Activated B cell treated with CpG ODN at 0.5 μM for 24 hours (primary cell): Measurements from ENCODE around the gene NID2. TPM values are rescaled to one million over a fixed set of nuclear protein-coding genes. Genes with fewer than 3 reads are reported as not detected.

Experiments used
- ATAC-seq: fragments of 200-7000 bp; cut with Tn5 transposase; one replicate; pipeline ENCODE4 v1.10.0; 2021; ENCODE audit warnings: low read depth, mild to moderate bottlenecking, moderate library complexity
- CTCF ChIA-PET: fragments of 350-600 bp; sonication (Branson Sonifier 250); formaldehyde crosslinking; loops from one replicate; lab custom pipeline; 2021; ENCODE audit warnings: antibody characterized with exemption; lab: Charles Lee
- POLR2A ChIA-PET: fragments of 350-600 bp; sonication (Branson Sonifier 250); formaldehyde crosslinking; loops from one replicate; lab custom pipeline; 2021; ENCODE audit warnings: antibody characterized with exemption; lab: Charles Lee
- DNase-seq: peaks from one replicate; pipeline ENCODE4 v3.0.0; 2022
- H3K27ac Mint-ChIP-seq: one replicate; pipeline ENCODE4 v1.8.0; 2020; ENCODE audit warnings: mixed read lengths
- H3K27me3 Mint-ChIP-seq: one replicate; pipeline ENCODE4 v1.8.0; 2021; ENCODE audit warnings: mixed read lengths
- H3K36me3 Mint-ChIP-seq: one replicate; pipeline ENCODE4 v1.8.0; 2021; ENCODE audit warnings: low read depth, mixed read lengths
- H3K4me1 Mint-ChIP-seq: one replicate; pipeline ENCODE4 v1.8.0; 2021; ENCODE audit warnings: mixed read lengths
- H3K4me3 Mint-ChIP-seq: one replicate; pipeline ENCODE4 v1.8.0; 2020; ENCODE audit warnings: mild to moderate bottlenecking, mixed read lengths
- H3K9me3 Mint-ChIP-seq: one replicate; pipeline ENCODE4 v1.8.0; 2020; ENCODE audit warnings: mixed read lengths
- CTCF ChIP-seq: fragments of 200-600 bp; IDR thresholded peaks from one replicate; pipeline ENCODE4 v1.8.0; 2022; ENCODE audit warnings: antibody characterized with exemption, mild to moderate bottlenecking
- intact Hi-C: fragments of 100-400 bp; cut with micrococcal nuclease; formaldehyde crosslinking; loops from one replicate; pipeline ENCODE4 v1.15.1; 2024
- total RNA-seq: library from RNA; stranded (reverse); gene quantifications from 2 replicates; pipeline ENCODE4 v1.2.3, GENCODE V29; 2022

The NID2 gene
- total RNA-seq, 1 donor from 2014 or later, result not detected

GRCh38 chr14:52061890-52062289 lies 7.0 kb downstream of the NID2 start:
- Mint-ChIP-seq H3K9me3 (no peaks in the 10 kb centered on the region), H3K4me3 (no peak overlapping the region), H3K36me3 (no peaks in the 10 kb centered on the region), H3K27me3 (peaks cover 17% of the 10 kb centered on the region), H3K27ac (no peak overlapping the region), H3K4me1 (no peaks in the 10 kb centered on the region)
- no peak for DNase-seq
- intact Hi-C loops, result no loop called here
- TF ChIP-seq CTCF, result no peak
- ChIA-PET CTCF (no interaction called here), POLR2A (no interaction called here)
- ATAC-seq, result no peak

- no peak overlapping the region for H3K27ac Mint-ChIP-seq
- ATAC-seq (no peak), DNase-seq (no peak)
- H3K27me3 Mint-ChIP-seq, result peaks cover 13% of the 10 kb centered on the region
- no peaks in the 10 kb centered on the region for H3K9me3 Mint-ChIP-seq
- CTCF ChIA-PET, result no interaction called here
- intact Hi-C loops, result no loop called here
- no peak overlapping the region for H3K4me3 Mint-ChIP-seq
- H3K36me3 Mint-ChIP-seq, result no peaks in the 10 kb centered on the region
- POLR2A ChIA-PET, result no interaction called here
- H3K4me1 Mint-ChIP-seq, result no peaks in the 10 kb centered on the region
- no peak for TF ChIP-seq CTCF
These were observed 7.5 kb downstream of the NID2 start for GRCh38 chr14:52061390-52061789.

GRCh38 chr14:52060080-52060479 lies 8.8 kb downstream of the NID2 start:
- POLR2A ChIA-PET, result no interaction called here
- no peak for TF ChIP-seq CTCF
- H3K27me3 Mint-ChIP-seq, result peaks cover 13% of the 10 kb centered on the region
- intact Hi-C loops, result no loop called here
- H3K36me3 Mint-ChIP-seq, result no peaks in the 10 kb centered on the region
- H3K27ac Mint-ChIP-seq, result no peak overlapping the region
- no peaks in the 10 kb centered on the region for H3K4me1 Mint-ChIP-seq
- CTCF ChIA-PET, result no interaction called here
- H3K4me3 Mint-ChIP-seq, result no peak overlapping the region
- no peak for DNase-seq
- ATAC-seq, result no peak
- no peaks in the 10 kb centered on the region for H3K9me3 Mint-ChIP-seq

GRCh38 chr14:52059649-52060048 lies 9.2 kb downstream of the NID2 start:
- CTCF ChIA-PET, result no interaction called here
- no peak for TF ChIP-seq CTCF
- Mint-ChIP-seq H3K9me3 (no peaks in the 10 kb centered on the region), H3K27me3 (peaks cover 17% of the 10 kb centered on the region), H3K4me1 (no peaks in the 10 kb centered on the region), H3K27ac (no peak overlapping the region), H3K36me3 (no peaks in the 10 kb centered on the region), H3K4me3 (no peak overlapping the region)
- no peak for ATAC-seq
- intact Hi-C loops, result no loop called here
- DNase-seq, result no peak
- POLR2A ChIA-PET, result no interaction called here

GRCh38 chr14:52058341-52058740 lies 10.5 kb downstream of the NID2 start:
- H3K36me3 Mint-ChIP-seq, result no peaks in the 10 kb centered on the region
- no peak overlapping the region for H3K4me3 Mint-ChIP-seq
- no peak for DNase-seq
- H3K9me3 Mint-ChIP-seq, result no peaks in the 10 kb centered on the region
- intact Hi-C loops, result no loop called here
- ChIA-PET POLR2A (no interaction called here), CTCF (no interaction called here)
- TF ChIP-seq CTCF, result no peak
- ATAC-seq, result no peak
- no peaks in the 10 kb centered on the region for H3K4me1 Mint-ChIP-seq
- H3K27ac Mint-ChIP-seq, result no peak overlapping the region
- peaks cover 23% of the 10 kb centered on the region for H3K27me3 Mint-ChIP-seq
